Ureter (tissue), 1 donor: ENCODE data around the gene C1orf50. TPM values are rescaled to one million over a fixed set of nuclear protein-coding genes. Genes with fewer than 3 reads are reported as not detected.
"Not testable (repeated sequence)": the region's sequence is repeated elsewhere in the genome, so short reads cannot be mapped to it uniquely, and the experiment has no call there.

Source experiments
- DNase-seq: peaks from one replicate; pipeline ENCODE4 v3.0.0-alpha.2; 2020; ENCODE audit warnings: low spot score
- total RNA-seq: library from RNA; stranded (reverse); gene quantifications from one replicate; pipeline ENCODE4 v1.2.4, GENCODE V29; 2023
- donor health status: DM: yes; HTN: yes; CAD: no.

The C1orf50 gene
- total RNA-seq, 1 donor from 2014 or later = 8.1 TPM

DNA sequence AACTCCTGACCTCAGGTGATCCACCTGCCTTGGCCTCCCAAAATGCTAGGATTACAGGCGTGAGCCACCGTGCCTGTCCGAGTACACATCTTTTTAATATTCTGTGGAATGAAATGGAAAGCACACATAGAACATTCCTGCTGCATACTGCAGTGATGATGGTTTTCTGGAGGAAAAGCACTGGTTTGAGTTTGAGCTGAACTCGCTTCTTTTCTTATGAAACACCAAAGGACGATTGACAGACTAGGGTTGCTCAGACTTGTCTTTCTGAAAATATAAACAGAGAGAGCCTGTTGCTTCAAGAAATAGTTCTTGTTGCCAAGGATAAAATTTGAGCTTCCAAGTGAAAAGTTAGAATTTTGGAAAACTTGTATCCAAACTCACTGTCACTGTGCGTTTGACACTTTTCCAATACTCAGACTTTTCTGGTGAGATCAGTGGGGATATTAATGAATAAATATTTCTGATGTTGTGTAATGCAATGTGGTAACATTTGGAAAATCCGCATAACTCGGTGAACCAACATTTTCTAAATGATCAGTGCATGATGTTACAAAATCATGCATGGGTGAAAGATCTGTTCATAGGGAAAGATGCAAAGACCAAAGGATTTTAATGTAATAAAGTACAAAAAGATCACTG is 34.9 kb downstream of the C1orf50 start:
- no peak for DNase-seq

- no peak for DNase-seq
Observed at GRCh38 chr1:42806171-42806570, 39.1 kb downstream of the C1orf50 start.

- DNase-seq = no peak
Observed at GRCh38 chr1:42806593-42806992, 39.5 kb downstream of the C1orf50 start.

DNA sequence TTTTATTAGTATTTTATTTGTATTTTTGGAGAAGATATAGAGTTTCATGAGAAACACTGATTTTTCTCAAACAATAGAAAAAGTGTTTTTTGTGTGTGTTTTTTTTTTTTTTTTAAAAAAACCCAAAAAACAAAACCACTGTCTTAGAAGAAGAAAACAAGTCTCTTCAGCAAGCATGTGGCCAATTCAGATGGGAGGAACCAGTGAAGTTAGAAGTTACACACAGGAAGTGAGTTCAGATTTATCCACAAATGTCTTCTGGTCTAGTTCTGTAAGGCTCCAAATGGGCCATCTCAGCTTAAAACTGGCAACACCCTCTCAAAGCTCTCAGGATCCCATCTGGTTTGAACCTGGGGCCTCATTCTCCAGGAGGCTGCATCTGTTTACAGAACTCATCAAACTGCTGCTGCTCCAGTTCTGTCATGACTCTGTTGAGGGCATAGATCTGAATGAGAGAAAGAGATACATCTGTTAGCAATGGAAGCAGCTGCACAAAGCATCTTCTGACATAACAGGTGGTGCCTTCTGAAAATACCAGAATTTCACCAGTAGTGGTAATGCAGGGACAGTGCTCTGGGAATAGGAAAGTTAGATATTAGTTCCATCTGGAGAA is 40.1 kb downstream of the C1orf50 start:
- DNase-seq = no peak

GRCh38 chr1:42814815-42815214 is 47.8 kb downstream of the C1orf50 start:
- not testable (repeated sequence) for DNase-seq

DNA sequence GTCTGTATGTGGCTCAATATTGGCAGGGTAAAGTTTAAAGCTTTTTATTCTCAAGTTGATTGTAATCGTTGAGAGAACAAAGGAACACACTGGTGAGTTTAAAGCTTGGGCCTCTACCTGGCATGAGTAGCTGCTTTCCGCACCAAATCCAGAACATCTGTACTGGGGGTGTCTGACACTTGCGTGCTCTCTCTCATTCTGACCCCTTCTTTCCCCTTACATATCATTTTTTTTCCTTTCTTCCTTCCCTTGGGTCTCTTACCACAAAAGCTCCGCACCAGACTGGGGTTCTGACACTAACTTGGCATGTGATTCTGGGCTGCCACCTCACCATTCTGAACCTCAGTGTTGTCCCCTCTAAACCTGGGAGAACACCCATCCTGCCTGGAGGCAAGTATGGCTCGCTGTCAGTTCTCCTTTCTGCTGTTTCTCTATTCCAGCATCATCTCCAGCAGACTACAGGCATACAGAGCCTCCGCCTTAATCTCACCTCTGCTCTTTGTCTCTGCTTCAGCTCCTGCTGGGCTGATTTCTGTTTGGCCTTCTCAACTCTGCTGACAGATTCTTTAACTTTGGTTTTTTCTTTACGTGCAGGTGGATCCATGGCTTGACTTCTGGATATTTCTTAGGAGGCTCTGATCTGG is 49.0 kb downstream of the C1orf50 start:
- no peak for DNase-seq

DNA sequence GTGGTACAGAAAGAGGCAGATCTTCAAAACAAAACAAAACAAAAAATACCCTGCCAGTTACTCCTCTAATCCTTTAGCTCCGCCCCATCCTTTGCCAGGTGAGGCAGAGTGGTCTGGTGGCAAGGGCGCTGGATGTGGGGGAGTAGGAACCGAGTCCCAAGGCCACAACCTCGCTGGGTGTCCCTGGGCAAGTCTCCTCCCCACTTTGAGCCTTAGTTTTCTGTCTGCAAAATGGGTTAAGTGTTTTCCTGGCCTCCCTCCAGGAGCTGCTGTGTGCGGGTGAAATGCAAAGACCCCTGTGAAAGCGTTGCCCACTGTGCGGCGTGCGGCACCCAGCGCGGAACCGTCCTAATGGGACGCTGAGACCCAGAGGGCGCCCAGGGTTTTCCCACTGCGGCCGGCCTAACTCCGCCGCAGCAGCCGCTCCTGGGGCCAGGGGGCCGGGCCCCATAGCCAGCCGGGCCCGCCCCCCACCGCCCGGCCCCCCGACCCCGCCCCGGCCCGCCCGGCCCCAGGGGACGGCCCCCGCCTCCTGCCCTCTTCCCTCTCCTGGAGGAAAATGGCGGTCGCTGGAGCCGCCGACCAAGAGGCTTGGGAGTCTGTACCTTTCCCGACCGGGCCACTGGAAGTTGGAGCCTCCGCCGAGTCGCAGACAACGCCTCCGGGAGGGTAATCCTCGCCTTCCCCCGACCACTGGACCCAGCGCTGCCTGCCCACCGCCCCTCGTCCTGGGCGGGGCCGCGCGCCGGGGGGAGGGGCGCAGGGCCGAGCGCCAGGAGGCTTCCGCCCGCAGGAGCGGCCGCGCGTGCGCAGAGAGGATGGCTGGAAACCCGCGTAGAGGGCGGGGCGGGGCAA is 49.8 kb downstream of the C1orf50 start, which contains the start of the genes ERMAP and SVBP:
Gene ERMAP (plus strand): TSS at position 538 of the 855 bp plus-strand sequence. CDS start 13,327 bp downstream, outside the sequence.
Gene SVBP (minus strand): TSS at position 813 of the 855 bp plus-strand sequence. CDS start 853 bp downstream, outside the sequence.
- DNase-seq = peak; percentile 94

- no peak for DNase-seq
Observed at GRCh38 chr1:42817440-42817767, 50.4 kb downstream of the C1orf50 start.

DNA sequence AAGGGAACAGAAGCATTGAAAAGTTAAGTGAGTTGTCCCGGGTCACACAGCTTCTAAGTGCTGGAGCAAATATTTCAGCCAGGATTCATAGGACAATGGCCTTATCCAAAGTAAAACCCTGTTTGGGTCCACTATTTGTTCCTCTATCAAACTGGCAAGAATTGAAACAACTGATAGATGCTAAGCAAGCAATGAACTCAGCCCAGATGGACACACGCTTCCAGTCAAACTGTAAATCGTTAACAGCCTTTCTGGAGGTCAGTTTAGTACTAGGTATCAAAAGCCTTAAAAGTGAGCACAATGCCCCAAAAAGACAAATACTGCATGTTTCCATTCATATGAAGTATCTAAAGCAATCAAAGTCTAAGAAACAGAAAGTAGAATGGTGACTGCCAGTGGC is 50.9 kb downstream of the C1orf50 start:
- DNase-seq = no peak

DNA sequence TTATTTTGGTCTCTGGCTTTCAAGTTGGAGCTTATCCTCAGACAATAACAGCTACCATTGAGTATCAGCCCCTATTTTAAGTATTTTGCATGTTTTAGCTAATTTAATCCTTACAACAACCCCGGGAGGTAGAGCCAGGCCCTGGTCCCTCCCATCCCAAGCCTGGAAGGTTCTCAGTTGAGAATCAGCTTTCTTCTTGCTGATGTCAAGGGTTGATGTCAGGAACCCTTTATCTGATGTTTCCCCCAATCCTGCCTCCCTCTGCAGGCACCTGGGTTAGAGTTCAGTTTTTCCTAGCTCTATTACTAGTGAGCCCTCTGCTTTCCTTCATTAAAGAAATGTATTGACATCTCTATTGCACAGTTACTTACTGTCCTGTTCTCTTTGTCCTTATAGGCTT is 53.8 kb downstream of the C1orf50 start:
- no peak for DNase-seq

DNA sequence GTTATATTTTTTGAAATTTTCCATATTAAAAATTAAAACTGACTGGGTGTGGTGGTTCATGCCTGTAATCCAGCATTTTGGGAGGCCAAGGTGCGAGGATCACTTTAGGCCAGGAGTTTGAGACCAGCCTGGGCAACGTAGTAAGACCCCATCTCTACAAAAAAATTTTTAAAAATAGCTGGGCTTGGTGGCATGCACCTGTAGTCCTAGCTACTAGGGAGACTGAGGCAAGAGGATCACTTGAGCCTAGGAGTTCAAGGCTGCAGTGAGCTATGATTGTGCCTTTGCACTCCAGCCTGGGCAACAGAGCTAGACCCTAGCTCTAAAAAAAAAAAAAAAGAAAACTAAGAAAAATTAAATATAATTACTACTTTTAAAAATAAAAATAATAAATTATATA is 54.6 kb downstream of the C1orf50 start:
- DNase-seq = no peak

DNA sequence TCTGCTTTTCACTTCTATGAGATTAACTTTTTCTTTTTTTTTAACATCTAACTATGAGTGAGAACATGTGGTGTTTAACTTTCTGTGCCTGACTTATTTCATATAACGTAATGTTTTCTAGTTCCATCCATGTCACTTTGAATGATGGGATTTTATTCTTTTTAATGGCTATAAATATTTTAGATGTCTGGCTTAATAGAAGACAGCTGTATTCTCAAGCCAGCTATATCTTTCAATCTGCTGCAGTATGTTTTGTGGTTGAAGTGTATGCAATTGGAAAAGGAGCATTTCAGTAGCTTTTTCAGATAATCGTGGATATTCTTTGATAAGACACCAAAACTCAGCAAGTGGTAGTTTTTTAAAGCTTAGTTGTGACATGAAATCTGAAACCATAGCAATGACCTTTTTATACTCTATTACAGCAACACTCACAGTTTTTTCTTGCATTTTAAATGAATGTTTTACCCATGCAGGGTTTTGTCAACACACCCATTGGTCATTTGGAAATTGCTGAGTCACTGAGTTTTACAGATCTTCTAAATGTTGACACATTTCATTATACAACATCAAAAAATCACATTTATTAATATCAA is 55.8 kb downstream of the C1orf50 start:
- no peak for DNase-seq

DNA sequence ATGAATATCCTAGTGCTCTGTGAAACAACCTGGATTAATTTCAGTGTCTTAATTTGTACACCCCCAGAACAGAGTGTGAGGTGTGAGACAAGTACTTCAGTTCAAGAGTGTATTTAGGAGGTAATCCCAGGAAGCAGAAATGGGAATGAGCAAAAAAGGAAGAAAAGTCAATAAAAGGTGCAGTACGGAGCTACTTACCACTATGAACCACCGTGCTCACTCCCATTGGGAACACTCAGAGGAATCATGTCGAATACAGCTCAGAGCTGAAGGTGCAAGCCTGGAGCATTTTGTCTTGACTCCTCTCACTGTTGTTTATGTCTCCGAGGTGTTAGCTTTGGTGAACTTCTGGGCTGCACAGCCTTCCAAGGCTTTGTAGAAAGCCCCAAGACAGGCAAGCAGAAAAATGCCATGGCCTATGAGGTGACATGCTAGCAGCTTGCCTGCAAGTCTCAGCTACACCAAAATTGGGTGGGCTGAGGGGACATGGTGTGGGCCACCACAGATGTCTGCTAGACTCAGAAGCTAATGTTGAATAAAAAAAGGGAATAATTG is 57.5 kb downstream of the C1orf50 start:
- DNase-seq = no peak

GRCh38 chr1:42825036-42825851 is 58.2 kb downstream of the C1orf50 start:
- DNase-seq = no peak

Other genes starting within 250 kb of the C1orf50 start
- 27.8 TPM for gene PPIH, start 108.8 kb upstream of the C1orf50 start, total RNA-seq
- gene YBX1, start 84.8 kb upstream of the C1orf50 start, total RNA-seq = 424 TPM
- not detected for gene CLDN19, start 27.0 kb upstream of the C1orf50 start, total RNA-seq
- 22.0 TPM for gene P3H1, start 221 bp upstream of the C1orf50 start, total RNA-seq
- gene TMEM269, start 17.7 kb downstream of the C1orf50 start, total RNA-seq = 0.18 TPM
- gene ERMAP, start 49.9 kb downstream of the C1orf50 start, total RNA-seq = 22.8 TPM
- gene SVBP, start 50.1 kb downstream of the C1orf50 start, total RNA-seq = 18.8 TPM
- 8.6 TPM for gene ZNF691, start 79.4 kb downstream of the C1orf50 start, total RNA-seq
- gene SLC2A1, start 191.6 kb downstream of the C1orf50 start, total RNA-seq = 246 TPM